ENCODE data around the gene GRK5.

DNA sequence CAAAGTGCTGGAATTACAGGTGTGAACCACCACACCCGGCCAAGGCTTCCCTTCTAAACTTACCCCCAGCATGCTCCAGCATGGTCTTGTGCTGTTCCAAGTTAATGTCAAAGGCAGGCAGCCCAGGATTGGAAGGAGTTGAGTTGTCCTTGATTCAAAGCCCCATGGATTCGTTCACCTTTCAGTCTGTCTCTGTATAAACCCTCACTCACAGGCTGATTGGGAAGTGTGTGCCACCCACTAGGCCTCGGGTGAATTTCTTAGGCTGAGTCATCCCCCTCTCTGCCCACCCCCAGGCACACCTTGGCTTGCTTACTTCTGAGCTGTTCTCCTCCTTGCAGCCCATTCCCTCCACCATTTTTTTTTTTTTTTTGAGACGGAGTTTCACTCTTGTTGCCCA, 15.5 kb upstream of the GRK5 start:
- no peak for TF ChIP-seq POLR2A (IDR thresholded peaks at IDR 0.05; ENCODE audit: low read length)
- no peak for TF ChIP-seq GATA1 (IDR thresholded peaks at IDR 0.05; ENCODE audit: low read depth, low read length)

All from erythroblast (primary cell).